HL-60 (cell line): ENCODE data around the gene RMDN2.

Experiments used
- CTCF ChIP-seq: IDR thresholded peaks from one replicate; pipeline ENCODE4 v1.5.1; 2011; ENCODE audit warnings: low read length, control low read depth, inconsistent platforms; ENCODE audit not compliant: insufficient read depth
- GABPA ChIP-seq: IDR thresholded peaks from 2 replicates; pipeline ENCODE4 v1.6.1; 2012; ENCODE audit warnings: low read depth
- POLR2AphosphoS5 ChIP-seq: IDR thresholded peaks from 2 replicates; pipeline ENCODE4 v1.6.1; 2012; ENCODE audit warnings: low read depth
- TF ChIP-seq, protein P1 (sequence below): IDR thresholded peaks from 2 replicates; pipeline ENCODE4 v1.6.1; 2012; ENCODE audit warnings: low read depth; ENCODE audit not compliant: insufficient replicate concordance

GRCh38 chr2:37918742-37919186 lies 6.3 kb upstream of the RMDN2 start:
- no peak for TF ChIP-seq GABPA
- TF ChIP-seq CTCF, result no peak
- TF ChIP-seq, protein P1, sequence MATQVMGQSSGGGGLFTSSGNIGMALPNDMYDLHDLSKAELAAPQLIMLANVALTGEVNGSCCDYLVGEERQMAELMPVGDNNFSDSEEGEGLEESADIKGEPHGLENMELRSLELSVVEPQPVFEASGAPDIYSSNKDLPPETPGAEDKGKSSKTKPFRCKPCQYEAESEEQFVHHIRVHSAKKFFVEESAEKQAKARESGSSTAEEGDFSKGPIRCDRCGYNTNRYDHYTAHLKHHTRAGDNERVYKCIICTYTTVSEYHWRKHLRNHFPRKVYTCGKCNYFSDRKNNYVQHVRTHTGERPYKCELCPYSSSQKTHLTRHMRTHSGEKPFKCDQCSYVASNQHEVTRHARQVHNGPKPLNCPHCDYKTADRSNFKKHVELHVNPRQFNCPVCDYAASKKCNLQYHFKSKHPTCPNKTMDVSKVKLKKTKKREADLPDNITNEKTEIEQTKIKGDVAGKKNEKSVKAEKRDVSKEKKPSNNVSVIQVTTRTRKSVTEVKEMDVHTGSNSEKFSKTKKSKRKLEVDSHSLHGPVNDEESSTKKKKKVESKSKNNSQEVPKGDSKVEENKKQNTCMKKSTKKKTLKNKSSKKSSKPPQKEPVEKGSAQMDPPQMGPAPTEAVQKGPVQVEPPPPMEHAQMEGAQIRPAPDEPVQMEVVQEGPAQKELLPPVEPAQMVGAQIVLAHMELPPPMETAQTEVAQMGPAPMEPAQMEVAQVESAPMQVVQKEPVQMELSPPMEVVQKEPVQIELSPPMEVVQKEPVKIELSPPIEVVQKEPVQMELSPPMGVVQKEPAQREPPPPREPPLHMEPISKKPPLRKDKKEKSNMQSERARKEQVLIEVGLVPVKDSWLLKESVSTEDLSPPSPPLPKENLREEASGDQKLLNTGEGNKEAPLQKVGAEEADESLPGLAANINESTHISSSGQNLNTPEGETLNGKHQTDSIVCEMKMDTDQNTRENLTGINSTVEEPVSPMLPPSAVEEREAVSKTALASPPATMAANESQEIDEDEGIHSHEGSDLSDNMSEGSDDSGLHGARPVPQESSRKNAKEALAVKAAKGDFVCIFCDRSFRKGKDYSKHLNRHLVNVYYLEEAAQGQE, result no peak
- no peak for TF ChIP-seq POLR2AphosphoS5
